ENCODE measurements around the gene UXS1. TPM values are rescaled to one million over a fixed set of nuclear protein-coding genes. Genes with fewer than 3 reads are reported as not detected.
"Not testable (repeated sequence)": the region's sequence is repeated elsewhere in the genome, so short reads cannot be mapped to it uniquely, and the experiment has no call there.

UXS1 gene
- total and polyA plus RNA-seq, 9 of the 15 experiments (the other 6 are each of a cell fraction or from before 2014, with no cell fraction given), result 5.8 to 25.8 (median 15.0) TPM

- peak; percentile 70 for TF ChIP-seq TAF1 (IDR thresholded peaks at IDR 0.05; ENCODE audit: control insufficient read depth, extremely low read depth, insufficient read depth, low read length, severe bottlenecking)
- no peak for TF ChIP-seq MEF2A (IDR thresholded peaks at IDR 0.05; ENCODE audit: control insufficient read depth, low read depth, low read length)
- no peak for TF ChIP-seq ELK3 (CRISPR knock-in tag; IDR thresholded peaks at IDR 0.05)
- TF ChIP-seq CLOCK (CRISPR knock-in tag; IDR thresholded peaks at IDR 0.05; ENCODE audit: borderline replicate concordance), result no peak
- TF ChIP-seq ZNF436 (CRISPR knock-in tag; IDR thresholded peaks at IDR 0.05), result no peak
- TF ChIP-seq, protein P1, sequence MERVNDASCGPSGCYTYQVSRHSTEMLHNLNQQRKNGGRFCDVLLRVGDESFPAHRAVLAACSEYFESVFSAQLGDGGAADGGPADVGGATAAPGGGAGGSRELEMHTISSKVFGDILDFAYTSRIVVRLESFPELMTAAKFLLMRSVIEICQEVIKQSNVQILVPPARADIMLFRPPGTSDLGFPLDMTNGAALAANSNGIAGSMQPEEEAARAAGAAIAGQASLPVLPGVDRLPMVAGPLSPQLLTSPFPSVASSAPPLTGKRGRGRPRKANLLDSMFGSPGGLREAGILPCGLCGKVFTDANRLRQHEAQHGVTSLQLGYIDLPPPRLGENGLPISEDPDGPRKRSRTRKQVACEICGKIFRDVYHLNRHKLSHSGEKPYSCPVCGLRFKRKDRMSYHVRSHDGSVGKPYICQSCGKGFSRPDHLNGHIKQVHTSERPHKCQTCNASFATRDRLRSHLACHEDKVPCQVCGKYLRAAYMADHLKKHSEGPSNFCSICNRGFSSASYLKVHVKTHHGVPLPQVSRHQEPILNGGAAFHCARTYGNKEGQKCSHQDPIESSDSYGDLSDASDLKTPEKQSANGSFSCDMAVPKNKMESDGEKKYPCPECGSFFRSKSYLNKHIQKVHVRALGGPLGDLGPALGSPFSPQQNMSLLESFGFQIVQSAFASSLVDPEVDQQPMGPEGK (CRISPR knock-in tag; IDR thresholded peaks at IDR 0.05; ENCODE audit: borderline replicate concordance), result no peak
- TF ChIP-seq, protein P2, sequence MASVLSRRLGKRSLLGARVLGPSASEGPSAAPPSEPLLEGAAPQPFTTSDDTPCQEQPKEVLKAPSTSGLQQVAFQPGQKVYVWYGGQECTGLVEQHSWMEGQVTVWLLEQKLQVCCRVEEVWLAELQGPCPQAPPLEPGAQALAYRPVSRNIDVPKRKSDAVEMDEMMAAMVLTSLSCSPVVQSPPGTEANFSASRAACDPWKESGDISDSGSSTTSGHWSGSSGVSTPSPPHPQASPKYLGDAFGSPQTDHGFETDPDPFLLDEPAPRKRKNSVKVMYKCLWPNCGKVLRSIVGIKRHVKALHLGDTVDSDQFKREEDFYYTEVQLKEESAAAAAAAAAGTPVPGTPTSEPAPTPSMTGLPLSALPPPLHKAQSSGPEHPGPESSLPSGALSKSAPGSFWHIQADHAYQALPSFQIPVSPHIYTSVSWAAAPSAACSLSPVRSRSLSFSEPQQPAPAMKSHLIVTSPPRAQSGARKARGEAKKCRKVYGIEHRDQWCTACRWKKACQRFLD (CRISPR knock-in tag; IDR thresholded peaks at IDR 0.05), result no peak; the same call in 1 of the 2 replicates
- no peak for TF ChIP-seq PHF20 (IDR thresholded peaks at IDR 0.05; ENCODE audit: partially characterized antibody)
- no peak for TF ChIP-seq ZNF3 (CRISPR knock-in tag; IDR thresholded peaks at IDR 0.05)
- TF ChIP-seq POLR2AphosphoS2 (IDR thresholded peaks at IDR 0.05; ENCODE audit: low read length), result no peak
- peak; percentile 85 for TF ChIP-seq RBFOX2 (IDR thresholded peaks at IDR 0.05; ENCODE audit: low read depth, low read length)
Measured at GRCh38 chr2:106193977-106194778, at the start of gene UXS1 (continued).

DNA sequence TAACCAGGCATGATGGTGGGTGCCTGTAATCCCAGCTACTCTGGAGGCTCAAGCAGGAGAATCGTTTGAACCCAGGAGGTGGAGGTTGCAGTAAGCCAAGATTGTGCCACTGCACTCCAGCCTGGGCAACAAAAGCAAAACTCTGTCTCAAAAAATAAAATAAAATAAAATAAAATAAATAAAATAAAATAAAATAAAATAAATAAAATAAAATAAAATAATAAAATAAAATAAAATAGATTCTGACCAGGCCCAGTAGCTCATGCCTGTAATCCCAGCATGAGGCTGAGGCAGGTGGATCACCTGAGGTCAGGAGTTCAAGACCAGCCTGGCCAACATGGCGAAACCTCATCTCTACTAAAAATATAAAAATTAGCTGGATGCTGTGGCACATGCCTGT lies 45.4 kb upstream of the UXS1 start:
- ATAC-seq; H3K36me3 ChIP-seq (ENCODE audit: control insufficient read depth, insufficient read depth, low read length): not testable (repeated sequence)
- 3% methylated on average over 2 of the region's 2 CpGs for WGBS (ENCODE audit: insufficient coverage, low coverage, missing lambda C conversion rate)

More for the DNA sequence above, 45.4 kb upstream of the UXS1 start:
- H3K4me1 ChIP-seq (replicated peaks in 1 of 2; ENCODE audit: control insufficient read depth in 2 of 2, insufficient read depth in 2 of 2, low read length in 2 of 2); H4K20me1 ChIP-seq (replicated peaks; ENCODE audit: control insufficient read depth, insufficient read depth, low read length); H3K9me1 ChIP-seq (ENCODE audit: control insufficient read depth, insufficient read depth, low read length); H3K9me3 ChIP-seq (replicated peaks; ENCODE audit: control insufficient read depth, insufficient read depth, low read depth, low read length); CTCF ChIA-PET (ENCODE audit: low intra/inter-chr PET ratio); intact Hi-C loops (cut with micrococcal nuclease); H3K4me3 ChIP-seq; H3K9ac ChIP-seq (ENCODE audit: insufficient read depth in 1 of 2, low read depth in 2 of 2, low read length in 2 of 2); DNase-seq (ENCODE audit: extremely low read depth in 1 of 4, low spot score in 3 of 4); H3K27ac ChIP-seq (ENCODE audit: extremely low read depth, low read depth, low read length); in situ Hi-C loops (cut with MboI); H3K79me2 ChIP-seq (ENCODE audit: control insufficient read depth, insufficient read depth, low read length); H3K27me3 ChIP-seq (ENCODE audit: control insufficient read depth in 2 of 2, insufficient read depth in 2 of 2, low read length in 2 of 2); H3K4me2 ChIP-seq (ENCODE audit: insufficient read depth, low read length); POLR2A ChIA-PET; FAIRE-seq; H2AFZ ChIP-seq (ENCODE audit: low read depth, low read length); BruUV-seq (replicated peaks): not testable (repeated sequence)

All from K562 (cell line).